ENCODE data around the gene OR13D1. TPM values are rescaled to one million over a fixed set of nuclear protein-coding genes. Genes with fewer than 3 reads are reported as not detected.

Gene OR13D1
- total RNA-seq, 2 experiments from 2014 or later, result not detected

- no peaks in the 10 kb centered on the region for H3K4me1 ChIP-seq (ENCODE audit: insufficient read depth, low read length)
- H3K4me3 Mint-ChIP-seq, result no peak overlapping the region
- POLR2A ChIA-PET, result interaction anchor here (0.7 kb wide), 1 partner anchor 9 kb away, joined by 4 read pairs; no protein-coding TSS in a partner anchor
- H3K27ac Mint-ChIP-seq, result no peak overlapping the region
- TF ChIP-seq CTCF (IDR thresholded peaks at IDR 0.05), result no peak
- no peaks in the 10 kb centered on the region for H3K36me3 Mint-ChIP-seq (ENCODE audit: low read depth)
- no peaks in the 10 kb centered on the region for H3K9me3 Mint-ChIP-seq
- no peak for DNase-seq
- no peaks in the 10 kb centered on the region for H3K27me3 ChIP-seq (ENCODE audit: control insufficient read depth in 1 of 2, insufficient read depth in 2 of 2, low read length in 2 of 2)
- H3K9me3 ChIP-seq (ENCODE audit: control insufficient read depth in 1 of 2, insufficient read depth in 1 of 2, low read length in 2 of 2), result no peaks in the 10 kb centered on the region
- intact Hi-C loops (cut with DNase I, micrococcal nuclease), result loop anchor here (5.0 to 10.0 kb wide), 4 partner anchors 563 to 716 kb away; no protein-coding TSS in a partner anchor
- H3K27ac ChIP-seq (ENCODE audit: low read depth in 1 of 2, low read length in 2 of 2), result no peak overlapping the region
- CTCF ChIA-PET, result no interaction called here
- H3K4me1 Mint-ChIP-seq (ENCODE audit: low read depth), result no peaks in the 10 kb centered on the region
- no peak overlapping the region for H3K4me3 ChIP-seq (ENCODE audit: low read length)
- ATAC-seq (ENCODE audit: poor library complexity), result no peak
- no peaks in the 10 kb centered on the region for H3K27me3 Mint-ChIP-seq
- H3K36me3 ChIP-seq (ENCODE audit: insufficient read depth, low read length), result no peaks in the 10 kb centered on the region
Measured at GRCh38 chr9:104740621-104741020, 46.3 kb downstream of the OR13D1 start.

DNA sequence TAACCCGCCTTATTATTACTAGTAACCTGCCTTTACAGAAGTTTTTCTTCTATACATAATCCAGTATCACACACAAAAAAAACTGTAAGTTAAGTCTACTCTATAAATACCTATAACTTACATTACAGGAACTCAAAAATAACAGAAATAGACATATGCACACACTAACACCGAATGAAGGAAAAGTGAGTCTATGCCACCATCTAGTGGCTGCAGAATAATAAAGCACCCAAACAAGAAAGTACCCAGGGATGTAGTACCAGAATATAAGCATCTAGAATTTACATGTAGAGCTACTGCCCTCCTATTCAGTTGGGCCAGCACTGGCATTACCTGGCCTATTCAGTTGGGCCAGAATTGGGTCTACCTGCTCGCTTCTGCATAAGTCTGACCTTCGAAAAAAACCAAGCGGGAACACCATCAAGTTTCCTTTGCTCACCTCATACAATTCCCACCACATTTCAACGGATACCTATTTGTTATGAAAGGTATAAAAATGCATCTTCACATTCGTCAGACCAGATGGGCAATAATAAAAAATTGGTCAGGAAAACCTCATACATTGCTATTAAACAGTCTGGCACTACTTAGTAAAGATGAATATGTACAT, 49.2 kb downstream of the OR13D1 start:
- CTCF ChIA-PET, result interaction anchor here (1.3 kb wide), 1 partner anchor 10 kb away, joined by 3 read pairs; no protein-coding TSS in a partner anchor
- peaks cover 13% of the 10 kb centered on the region for H3K4me1 Mint-ChIP-seq (ENCODE audit: low read depth)
- peaks cover 15% of the 10 kb centered on the region for H3K36me3 Mint-ChIP-seq (ENCODE audit: low read depth)
- Histone ChIP-seq H3K4me3 (ENCODE audit: low read length) (no peak overlapping the region), H3K36me3 (ENCODE audit: insufficient read depth, low read length) (no peaks in the 10 kb centered on the region), H3K27ac (ENCODE audit: low read depth in 1 of 2, low read length in 2 of 2) (no peak overlapping the region), H3K27me3 (ENCODE audit: control insufficient read depth in 1 of 2, insufficient read depth in 2 of 2, low read length in 2 of 2) (no peaks in the 10 kb centered on the region), H3K9me3 (ENCODE audit: control insufficient read depth in 1 of 2, insufficient read depth in 1 of 2, low read length in 2 of 2) (no peaks in the 10 kb centered on the region), H3K4me1 (ENCODE audit: insufficient read depth, low read length) (peaks cover 12% of the 10 kb centered on the region)
- H3K27ac Mint-ChIP-seq, result no peak overlapping the region
- no peaks in the 10 kb centered on the region for H3K9me3 Mint-ChIP-seq
- DNase-seq (peak in 7 of 14 experiments; percentile 10 to 85 (median 48)), ATAC-seq (ENCODE audit: poor library complexity) (peak; percentile 30)
- peak; percentile 89 for TF ChIP-seq CTCF (IDR thresholded peaks at IDR 0.05)
- intact Hi-C loops (cut with DNase I, micrococcal nuclease), result loop anchor here (2.0 to 10.0 kb wide), 6 partner anchors 566 to 1345 kb away; no protein-coding TSS in a partner anchor
- H3K27me3 Mint-ChIP-seq, result no peaks in the 10 kb centered on the region
- H3K4me3 Mint-ChIP-seq, result peak overlapping the region; percentile 0
- POLR2A ChIA-PET, result no interaction called here

Other genes with a start within 250 kb of the OR13D1 start
- gene OR13F1, start 190.3 kb upstream of the OR13D1 start, total RNA-seq, result not detected
- gene OR13C4, start 167.3 kb upstream of the OR13D1 start, total RNA-seq, result not detected
- not detected for gene OR13C3, start 157.7 kb upstream of the OR13D1 start, total RNA-seq
- not detected for gene OR13C8, start 125.3 kb upstream of the OR13D1 start, total RNA-seq
- not detected for gene OR13C5, start 95.1 kb upstream of the OR13D1 start, total RNA-seq
- gene OR13C2, start 88.9 kb upstream of the OR13D1 start, total RNA-seq, result not detected
- not detected for gene OR13C9, start 76.3 kb upstream of the OR13D1 start, total RNA-seq
- 10 to 100 TPM in 1 of 2 experiments, 1 to 10 TPM in 1; 9.0 to 10.6 TPM for gene NIPSNAP3A, start 53.2 kb downstream of the OR13D1 start, total RNA-seq
- 1 to 10 TPM; 1.2 to 1.4 TPM for gene NIPSNAP3B, start 69.6 kb downstream of the OR13D1 start, total RNA-seq
- 10 to 100 TPM; 14.1 to 16.9 TPM for gene ABCA1, start 233.6 kb downstream of the OR13D1 start, total RNA-seq

All from CD4-positive, alpha-beta T cell (primary cell).